Iris pigment epithelial cell (primary cell): ENCODE results near the gene NRG3.

ENCODE experiments used
- DNase-seq: peaks from one replicate; pipeline ENCODE4 v3.0.0-alpha.2; 2011; ENCODE audit warnings: low read depth

NRG3 gene

DNA sequence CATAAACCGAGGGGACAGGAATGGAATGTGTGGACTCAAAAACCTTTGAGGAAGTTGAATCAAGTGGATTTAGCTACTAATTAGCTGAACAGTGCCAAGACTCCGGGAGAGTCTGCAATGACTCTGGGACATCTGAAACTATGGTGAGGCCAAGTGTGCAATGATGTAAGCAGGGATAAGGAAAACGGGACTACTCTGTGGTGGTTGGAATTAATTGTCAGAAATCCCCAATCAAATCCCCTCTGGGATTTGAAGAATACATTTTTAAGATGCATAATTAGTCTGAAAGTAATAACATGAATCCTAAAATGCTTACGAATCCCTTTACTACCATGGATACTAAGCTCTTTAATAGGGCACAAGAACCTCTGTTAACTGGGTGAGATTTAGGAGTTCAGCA is 602.8 kb downstream of the NRG3 start:
- no peak for DNase-seq

DNA sequence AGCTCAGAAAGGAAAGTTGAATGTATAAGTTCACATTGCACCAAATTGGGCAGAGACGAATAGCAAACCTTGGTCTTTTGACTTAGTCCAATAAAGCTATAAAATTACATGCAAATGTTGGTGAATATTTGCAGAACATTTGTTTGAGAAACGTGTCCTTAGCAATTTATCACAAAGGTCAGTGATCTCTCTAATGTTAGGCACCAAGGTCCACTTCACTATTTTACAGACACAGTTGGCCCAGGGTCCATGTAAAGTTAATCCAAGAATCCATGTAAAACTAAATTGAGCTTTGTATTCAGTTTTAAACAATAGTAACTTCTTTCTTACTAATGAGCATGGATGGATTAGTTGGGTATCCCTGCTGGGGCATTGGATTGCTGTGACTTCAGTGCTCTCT is 617.7 kb downstream of the NRG3 start:
- DNase-seq: no peak

DNA sequence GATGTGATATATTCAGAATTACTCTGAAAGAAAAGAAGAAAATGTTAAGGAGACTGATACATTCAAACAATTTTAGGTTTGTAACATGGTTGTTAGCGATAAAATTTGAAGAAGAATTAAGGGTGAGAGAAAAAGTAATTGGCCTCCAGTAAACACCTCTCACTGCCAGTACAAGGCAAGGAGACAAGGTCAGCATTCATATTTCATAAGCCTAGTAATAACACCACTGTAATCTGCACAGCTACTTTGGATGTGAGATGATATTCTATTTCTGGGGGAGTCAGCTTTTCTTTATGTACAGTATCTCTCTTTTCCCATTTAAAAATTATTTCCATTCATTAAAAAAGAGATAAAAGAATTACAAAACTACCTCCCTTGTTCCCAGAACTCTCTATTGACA is 621.1 kb downstream of the NRG3 start:
- DNase-seq: no peak

GRCh38 chr10:82497439-82497838 is 622.4 kb downstream of the NRG3 start:
- DNase-seq: no peak

DNA sequence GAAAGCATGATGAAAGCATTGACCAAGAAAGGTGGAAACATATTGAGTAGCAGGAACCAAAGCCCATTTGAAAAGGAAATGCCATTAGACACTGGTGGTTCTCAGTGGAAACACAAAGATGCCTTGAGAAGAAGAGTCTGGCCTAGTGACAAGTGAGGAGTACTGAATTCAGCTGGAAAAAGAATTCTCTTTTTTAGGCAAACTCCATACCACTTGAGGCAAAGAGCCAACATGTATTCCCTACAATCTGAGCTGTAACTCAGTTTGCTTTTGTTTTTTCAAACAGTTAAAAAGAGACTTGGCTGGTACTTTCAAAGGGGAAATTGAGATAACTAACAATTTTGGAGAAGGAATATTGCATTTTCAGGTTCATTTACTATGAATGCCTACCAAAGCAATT is 624.0 kb downstream of the NRG3 start:
- no peak for DNase-seq

DNA sequence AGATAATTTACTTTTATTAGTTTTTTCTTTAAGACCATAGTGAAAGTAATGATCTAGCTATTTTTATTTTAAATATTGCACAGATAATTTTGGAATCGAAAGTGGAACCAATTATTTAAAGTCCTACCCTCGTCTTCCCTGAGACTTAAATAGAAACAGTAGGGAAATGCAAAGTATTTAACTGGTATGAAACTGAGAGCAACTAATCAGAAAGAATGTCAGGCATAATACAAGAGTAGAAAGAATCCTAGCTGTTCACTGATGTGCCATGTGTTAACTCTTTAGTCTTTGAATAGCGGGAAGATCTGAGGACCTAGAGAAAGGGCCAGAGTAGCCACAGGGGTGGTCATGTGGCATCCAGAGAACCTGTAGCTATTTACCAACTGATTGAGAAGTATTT is 630.0 kb downstream of the NRG3 start:
- DNase-seq: no peak

- DNase-seq: no peak
These were observed 631.8 kb downstream of the NRG3 start for GRCh38 chr10:82506680-82507376.

GRCh38 chr10:82515256-82515655 is 640.3 kb downstream of the NRG3 start:
- DNase-seq: no peak

DNA sequence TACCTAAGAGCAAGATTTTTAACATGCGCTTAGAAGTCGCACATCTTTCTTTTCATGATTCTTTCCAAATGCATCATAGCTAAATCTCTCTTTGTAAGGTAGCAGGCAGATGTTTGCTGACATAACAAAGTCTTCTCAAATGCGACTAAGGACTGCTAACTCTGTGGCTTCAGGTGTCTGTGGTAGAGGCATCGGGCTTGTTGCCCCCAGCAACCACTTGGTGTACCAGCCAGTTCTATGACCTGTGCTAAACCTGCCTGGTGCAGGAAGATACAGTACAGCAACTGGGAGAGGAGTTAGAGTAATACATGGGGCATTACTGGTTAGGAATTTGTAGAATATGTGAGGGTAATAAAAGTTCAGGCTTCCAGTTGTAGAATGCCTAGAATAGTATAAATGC is 654.1 kb downstream of the NRG3 start:
- DNase-seq: no peak

- DNase-seq: no peak
These were observed 660.5 kb downstream of the NRG3 start for GRCh38 chr10:82535457-82535856.

DNA sequence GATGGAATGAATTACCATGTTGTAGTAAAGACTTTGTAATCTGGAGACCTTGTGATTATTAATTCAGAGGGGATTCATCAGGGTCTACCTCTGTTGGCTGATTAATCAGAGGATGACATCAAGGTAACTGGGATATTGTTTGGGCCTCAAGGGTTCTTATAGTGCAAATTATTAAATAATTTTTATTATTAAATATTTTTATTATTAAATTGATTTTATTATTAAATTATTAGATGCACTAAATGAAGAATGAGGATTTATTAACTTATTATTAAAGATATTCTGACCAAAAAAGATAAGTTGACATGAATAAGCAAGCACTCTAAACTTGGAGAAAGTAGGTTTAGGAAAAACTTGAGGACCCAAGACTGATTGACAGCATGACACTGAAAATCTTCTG is 661.7 kb downstream of the NRG3 start:
- DNase-seq: no peak

GRCh38 chr10:82538272-82538671 is 663.3 kb downstream of the NRG3 start:
- DNase-seq: no peak

GRCh38 chr10:82543631-82544030 is 668.6 kb downstream of the NRG3 start:
- DNase-seq: no peak

GRCh38 chr10:82544377-82544776 is 669.4 kb downstream of the NRG3 start:
- DNase-seq: no peak

- DNase-seq: no peak
These were observed 676.5 kb downstream of the NRG3 start for GRCh38 chr10:82551506-82551905.

DNA sequence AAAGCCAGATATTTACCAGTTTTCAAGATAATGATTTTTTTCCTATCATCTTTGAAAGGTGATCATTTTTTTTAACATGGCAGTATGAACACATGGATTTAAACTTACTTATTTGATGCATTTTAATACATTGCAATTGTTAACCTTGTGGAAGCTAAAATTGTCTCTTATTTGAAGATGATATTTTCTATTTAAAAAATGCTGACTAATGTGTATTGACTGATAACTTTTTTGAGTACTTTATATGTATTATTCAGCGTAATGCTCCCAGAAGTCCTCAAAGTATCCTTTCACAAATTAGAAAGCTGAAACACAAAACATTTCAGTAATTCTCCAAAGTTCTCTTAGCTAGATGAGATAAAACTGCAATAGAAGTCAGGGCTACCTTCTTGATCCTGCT is 677.3 kb downstream of the NRG3 start:
- DNase-seq: no peak

DNA sequence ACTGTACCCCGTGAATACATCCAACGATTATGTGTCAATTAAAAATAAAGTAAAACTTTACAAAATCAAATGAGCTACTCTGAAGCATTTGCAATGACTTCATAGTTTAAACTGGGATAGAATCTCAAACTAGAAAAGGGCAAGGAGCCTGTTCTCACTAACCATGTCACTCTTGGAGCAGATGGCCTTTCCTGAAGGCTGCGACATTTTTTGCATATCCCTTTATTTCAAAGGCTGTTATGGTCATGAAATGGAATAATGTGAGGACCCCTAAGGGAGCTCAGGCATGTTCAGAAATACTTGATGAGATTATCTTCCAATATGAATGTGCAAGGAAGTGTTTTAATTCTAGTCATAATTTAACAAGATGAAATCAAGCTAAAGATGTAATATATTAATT is 679.4 kb downstream of the NRG3 start:
- no peak for DNase-seq

- DNase-seq: peak; percentile 0
These were observed 683.1 kb downstream of the NRG3 start for GRCh38 chr10:82558014-82558607.

DNA sequence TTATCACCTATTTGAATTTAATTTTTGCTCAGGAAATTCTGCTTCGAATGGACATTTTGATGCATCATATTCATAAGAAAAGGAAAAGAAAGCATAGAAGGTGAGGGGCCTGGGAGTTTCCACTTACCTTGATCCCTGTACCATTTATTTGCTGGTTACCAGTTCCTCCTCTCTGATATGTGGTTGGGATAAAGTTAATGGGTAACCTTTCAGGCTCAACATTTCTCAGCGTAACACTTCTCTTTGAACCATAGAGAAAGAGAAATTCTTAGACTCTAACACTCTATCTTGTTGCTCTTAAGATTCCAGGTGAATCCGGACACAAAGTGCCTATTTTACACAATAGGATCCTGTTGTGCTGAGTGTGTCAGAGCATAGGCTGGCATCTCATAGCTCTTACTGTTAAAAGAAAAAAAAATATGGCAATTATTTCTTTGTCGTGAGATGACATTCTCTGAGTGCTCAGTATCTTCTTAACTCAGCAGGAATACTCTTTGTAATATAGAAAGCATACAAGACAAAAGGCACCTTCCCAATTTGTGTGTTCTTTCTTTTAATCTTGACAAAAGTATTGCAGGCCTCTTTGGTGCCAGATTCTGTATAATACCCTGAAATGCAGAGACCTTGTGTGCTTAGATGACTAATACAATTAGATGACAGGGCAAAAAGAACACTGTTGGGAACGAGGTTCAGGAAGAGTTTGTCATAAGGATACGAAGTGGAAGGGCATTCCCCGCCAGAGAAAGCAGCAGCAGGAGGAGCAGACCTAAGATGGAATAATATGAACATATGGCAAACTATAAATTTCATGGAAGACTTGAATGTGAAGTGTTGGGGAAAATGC is 689.6 kb downstream of the NRG3 start:
- no peak for DNase-seq

GRCh38 chr10:82565197-82565575 is 690.2 kb downstream of the NRG3 start:
- no peak for DNase-seq

DNA sequence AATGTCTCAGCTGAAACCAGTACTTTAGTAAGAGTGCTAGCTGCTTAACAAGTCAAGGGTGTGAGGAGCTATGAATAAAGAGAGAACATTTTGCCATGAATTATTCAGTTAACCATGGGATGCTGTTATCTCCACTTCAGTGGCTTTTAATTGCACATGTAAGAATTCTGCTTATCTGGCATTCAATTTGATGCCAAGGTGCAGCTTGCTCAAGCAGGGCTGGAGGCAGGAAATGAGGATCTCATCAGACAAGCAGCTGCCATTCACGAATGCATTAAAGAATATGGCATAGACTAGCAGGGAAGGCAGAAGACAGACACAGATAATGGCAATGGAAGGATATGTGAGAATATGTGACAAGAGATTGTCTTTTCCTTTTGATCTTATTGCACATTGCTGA is 697.8 kb downstream of the NRG3 start:
- DNase-seq: no peak

- DNase-seq: no peak
These were observed 699.1 kb downstream of the NRG3 start for GRCh38 chr10:82574081-82574480.

DNA sequence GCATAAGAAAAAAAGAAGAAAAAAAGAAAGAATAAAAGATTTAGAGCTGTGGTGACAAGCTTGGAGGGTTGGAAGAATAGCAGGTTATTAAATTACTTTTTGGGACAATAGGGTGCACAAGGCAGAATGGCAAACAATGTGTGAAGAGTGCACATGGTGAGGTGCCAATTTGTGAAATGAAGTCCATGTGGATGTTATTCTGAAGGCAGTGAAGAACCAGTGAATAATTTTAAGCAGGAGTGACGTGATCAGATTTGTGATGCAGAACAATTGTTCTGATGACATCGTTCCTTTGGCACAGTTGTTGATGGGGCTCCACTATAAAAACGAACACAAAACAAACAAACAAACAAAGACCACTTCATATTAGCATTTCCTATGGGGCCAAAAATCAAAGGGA is 700.3 kb downstream of the NRG3 start:
- no peak for DNase-seq
